Activated T-helper 2 cell treated with anti-CD3 and anti-CD28 coated beads, Interferon-gamma antibody, Interleukin-2, Interleukin-4, amounts not matched to agents 10 μg/mL and 5 μg/mL and 100 μg/mL, durations not matched to agents 14 hours and 24 hours and 36 hours (primary cell): ENCODE measurements around the gene IZUMO2. TPM values are rescaled to one million over a fixed set of nuclear protein-coding genes. Genes with fewer than 3 reads are reported as not detected.

Experiments used
- DNase-seq: peaks from one replicate; pipeline ENCODE4 v3.0.0; 2021; ENCODE audit warnings: low spot score
- H3K27ac Mint-ChIP-seq: one replicate; pipeline ENCODE4 v1.8.0; 2021; ENCODE audit warnings: mixed read lengths
- H3K27me3 Mint-ChIP-seq: one replicate; pipeline ENCODE4 v1.8.0; 2021; ENCODE audit warnings: low read depth, mixed read lengths
- H3K36me3 Mint-ChIP-seq: one replicate; pipeline ENCODE4 v1.8.0; 2021; ENCODE audit warnings: low read depth, mixed read lengths
- H3K4me1 Mint-ChIP-seq: one replicate; pipeline ENCODE4 v1.8.0; 2021; ENCODE audit warnings: low read depth, mixed read lengths
- H3K4me3 Mint-ChIP-seq: one replicate; pipeline ENCODE4 v1.8.0; 2021; ENCODE audit warnings: low read depth, mild to moderate bottlenecking, moderate library complexity, mixed read lengths
- H3K9me3 Mint-ChIP-seq: one replicate; pipeline ENCODE4 v1.8.0; 2021; ENCODE audit warnings: mixed read lengths
- intact Hi-C: fragments of 100-400 bp; cut with micrococcal nuclease; formaldehyde crosslinking; loops from one replicate; pipeline ENCODE4 v1.15.1; 2023
- total RNA-seq: library from RNA; stranded (reverse); gene quantifications from 2 replicates; pipeline ENCODE4 v1.2.3, GENCODE V29; 2022

The IZUMO2 gene
- total RNA-seq, 1 donor from 2014 or later = not detected

GRCh38 chr19:50198431-50199258 is 35.6 kb upstream of the IZUMO2 start:
- no peaks in the 10 kb centered on the region for H3K36me3 Mint-ChIP-seq

GRCh38 chr19:50197348-50197747 is 34.3 kb upstream of the IZUMO2 start:
- no peaks in the 10 kb centered on the region for H3K36me3 Mint-ChIP-seq
- no peak overlapping the region for H3K27ac Mint-ChIP-seq
- DNase-seq = no peak
- H3K4me3 Mint-ChIP-seq = no peak overlapping the region
- intact Hi-C loops = no loop called here
- H3K4me1 Mint-ChIP-seq = no peaks in the 10 kb centered on the region
- H3K9me3 Mint-ChIP-seq = no peaks in the 10 kb centered on the region
- peaks cover 11% of the 10 kb centered on the region for H3K27me3 Mint-ChIP-seq

More at GRCh38 chr19:50198431-50199258, 35.6 kb upstream of the IZUMO2 start:
- no peaks in the 10 kb centered on the region for H3K9me3 Mint-ChIP-seq
- H3K4me1 Mint-ChIP-seq = no peaks in the 10 kb centered on the region
- intact Hi-C loops = no loop called here
- DNase-seq = no peak
- H3K27ac Mint-ChIP-seq = no peak overlapping the region
- H3K4me3 Mint-ChIP-seq = no peak overlapping the region
- H3K27me3 Mint-ChIP-seq = peaks cover 12% of the 10 kb centered on the region

GRCh38 chr19:50196322-50196932 is 33.3 kb upstream of the IZUMO2 start:
- DNase-seq = no peak
- H3K9me3 Mint-ChIP-seq = no peaks in the 10 kb centered on the region

GRCh38 chr19:50195224-50195623 is 32.1 kb upstream of the IZUMO2 start:
- Mint-ChIP-seq H3K4me1 (no peaks in the 10 kb centered on the region), H3K9me3 (no peaks in the 10 kb centered on the region), H3K36me3 (no peaks in the 10 kb centered on the region), H3K27me3 (peaks cover 3% of the 10 kb centered on the region), H3K4me3 (no peak overlapping the region), H3K27ac (no peak overlapping the region)
- intact Hi-C loops = no loop called here
- DNase-seq = no peak

More at GRCh38 chr19:50196322-50196932, 33.3 kb upstream of the IZUMO2 start:
- H3K4me3 Mint-ChIP-seq = no peak overlapping the region
- no peak overlapping the region for H3K27ac Mint-ChIP-seq
- no peaks in the 10 kb centered on the region for H3K36me3 Mint-ChIP-seq
- no peaks in the 10 kb centered on the region for H3K4me1 Mint-ChIP-seq
- intact Hi-C loops = no loop called here
- peaks cover 3% of the 10 kb centered on the region for H3K27me3 Mint-ChIP-seq

GRCh38 chr19:50192463-50193211 is 29.6 kb upstream of the IZUMO2 start:
- Mint-ChIP-seq H3K27me3 (peaks cover 3% of the 10 kb centered on the region), H3K27ac (no peak overlapping the region), H3K4me1 (no peaks in the 10 kb centered on the region), H3K36me3 (no peaks in the 10 kb centered on the region), H3K4me3 (no peak overlapping the region), H3K9me3 (no peaks in the 10 kb centered on the region)
- DNase-seq = no peak
- intact Hi-C loops = no loop called here

GRCh38 chr19:50191216-50191615 is 28.1 kb upstream of the IZUMO2 start:
- Mint-ChIP-seq H3K36me3 (no peaks in the 10 kb centered on the region), H3K27me3 (peaks cover 3% of the 10 kb centered on the region), H3K4me3 (no peak overlapping the region), H3K4me1 (no peaks in the 10 kb centered on the region), H3K27ac (no peak overlapping the region), H3K9me3 (no peaks in the 10 kb centered on the region)
- DNase-seq = no peak
- intact Hi-C loops = no loop called here

GRCh38 chr19:50190439-50190891 is 27.4 kb upstream of the IZUMO2 start:
- no peaks in the 10 kb centered on the region for H3K9me3 Mint-ChIP-seq
- DNase-seq = no peak
- no peak overlapping the region for H3K4me3 Mint-ChIP-seq
- peaks cover 3% of the 10 kb centered on the region for H3K27me3 Mint-ChIP-seq
- no peak overlapping the region for H3K27ac Mint-ChIP-seq
- intact Hi-C loops = no loop called here
- H3K36me3 Mint-ChIP-seq = no peaks in the 10 kb centered on the region
- no peaks in the 10 kb centered on the region for H3K4me1 Mint-ChIP-seq

- Mint-ChIP-seq H3K27me3 (peaks cover 3% of the 10 kb centered on the region), H3K36me3 (no peaks in the 10 kb centered on the region), H3K4me1 (no peaks in the 10 kb centered on the region), H3K4me3 (no peak overlapping the region), H3K27ac (no peak overlapping the region), H3K9me3 (no peaks in the 10 kb centered on the region)
- intact Hi-C loops = no loop called here
- no peak for DNase-seq
Observed at GRCh38 chr19:50189331-50189730, 26.2 kb upstream of the IZUMO2 start.

- Mint-ChIP-seq H3K9me3 (no peaks in the 10 kb centered on the region), H3K4me1 (no peaks in the 10 kb centered on the region), H3K36me3 (no peaks in the 10 kb centered on the region), H3K27me3 (peaks cover 3% of the 10 kb centered on the region), H3K4me3 (no peak overlapping the region), H3K27ac (no peak overlapping the region)
- DNase-seq = no peak
- intact Hi-C loops = no loop called here
Observed at GRCh38 chr19:50187937-50188336, 24.9 kb upstream of the IZUMO2 start.

- Mint-ChIP-seq H3K4me1 (no peaks in the 10 kb centered on the region), H3K27ac (no peak overlapping the region), H3K4me3 (no peak overlapping the region), H3K36me3 (no peaks in the 10 kb centered on the region), H3K9me3 (no peaks in the 10 kb centered on the region), H3K27me3 (no peaks in the 10 kb centered on the region)
- DNase-seq = no peak
- intact Hi-C loops = no loop called here
Observed at GRCh38 chr19:50184196-50184595, 21.1 kb upstream of the IZUMO2 start.

GRCh38 chr19:50181121-50181520 is 18.0 kb upstream of the IZUMO2 start:
- intact Hi-C loops = no loop called here
- DNase-seq = no peak
- H3K4me3 Mint-ChIP-seq = no peak overlapping the region
- no peaks in the 10 kb centered on the region for H3K36me3 Mint-ChIP-seq
- no peaks in the 10 kb centered on the region for H3K4me1 Mint-ChIP-seq
- no peaks in the 10 kb centered on the region for H3K27me3 Mint-ChIP-seq
- no peak overlapping the region for H3K27ac Mint-ChIP-seq
- no peaks in the 10 kb centered on the region for H3K9me3 Mint-ChIP-seq

- no peaks in the 10 kb centered on the region for H3K27me3 Mint-ChIP-seq
- intact Hi-C loops = no loop called here
- H3K4me1 Mint-ChIP-seq = no peaks in the 10 kb centered on the region
- no peak overlapping the region for H3K4me3 Mint-ChIP-seq
- H3K27ac Mint-ChIP-seq = no peak overlapping the region
- DNase-seq = no peak
- no peaks in the 10 kb centered on the region for H3K36me3 Mint-ChIP-seq
- H3K9me3 Mint-ChIP-seq = no peaks in the 10 kb centered on the region
Observed at GRCh38 chr19:50178859-50179537, 15.9 kb upstream of the IZUMO2 start.
